ENCODE measurements around the gene SLC6A3.

DNA sequence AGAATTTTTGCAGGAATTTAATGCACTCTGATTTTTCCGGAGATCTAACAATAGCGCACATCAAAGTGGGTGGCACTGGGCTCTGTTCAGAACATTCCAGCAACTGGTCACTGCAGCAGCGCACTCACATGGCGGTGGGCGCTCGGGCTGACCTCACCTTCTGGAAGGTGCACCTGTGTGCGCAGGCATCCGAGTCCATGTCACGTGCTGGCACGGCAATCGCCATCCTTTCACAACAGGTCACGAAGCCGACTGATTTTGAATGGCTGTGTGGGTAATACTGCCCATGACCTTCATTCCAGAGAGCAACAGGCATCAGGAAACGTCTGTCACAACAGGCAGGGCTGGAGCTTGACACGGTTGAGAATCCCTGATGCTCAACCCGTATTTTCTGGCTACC lies 81.7 kb downstream of the SLC6A3 start:
- TF ChIP-seq POLR2AphosphoS5 (IDR thresholded peaks at IDR 0.05; ENCODE audit: low read depth, low read length) (no peak), POLR2A (IDR thresholded peaks at IDR 0.05; ENCODE audit: low read depth, low read length) (no peak), PAX5 (IDR thresholded peaks at IDR 0.05; ENCODE audit: insufficient read depth, low read length, severe bottlenecking) (no peak), SPI1 (IDR thresholded peaks at IDR 0.05; ENCODE audit: low read depth, low read length) (no peak), POU2F2 (IDR thresholded peaks at IDR 0.05; ENCODE audit: low read depth, low read length) (no peak), TAF1 (IDR thresholded peaks at IDR 0.05; ENCODE audit: low read depth, low read length) (no peak)
